ENCODE measurements around the gene CTNND2.

- TF ChIP-seq CTCF (IDR thresholded peaks at IDR 0.05 in 4 of 5, conservative IDR thresholded peaks at IDR 0.05 in 1 of 5): no peak
- no peak for TF ChIP-seq POLR2A (IDR thresholded peaks at IDR 0.05)
Measured at GRCh38 chr5:11007269-11007870, 896.9 kb downstream of the CTNND2 start.
